Liver (tissue), 9 donors: ENCODE results near the gene RET. TPM values are rescaled to one million over a fixed set of nuclear protein-coding genes. Genes with fewer than 3 reads are reported as not detected.

Source experiments
- DNase-seq: peaks from one replicate; pipeline ENCODE4 v3.0.0-alpha.2; 2017; ENCODE audit warnings: low spot score
- H3K27ac ChIP-seq, 2 donors: one replicate each; pipeline ENCODE4 v1.7.0; 2013; ENCODE audit warnings: inconsistent platforms in 2 of 2, low read length in 2 of 2, control low read depth in 1 of 2, low read depth in 1 of 2, mild to moderate bottlenecking in 1 of 2
- H3K27me3 ChIP-seq, 4 donors: one replicate each; pipeline versions ENCODE4 v1.6.1 to v1.7.0; 2013; ENCODE audit warnings: low read length in 3 of 4, inconsistent platforms in 1 of 4, mild to moderate bottlenecking in 1 of 4, moderate library complexity in 1 of 4; ENCODE audit not compliant: control insufficient read depth in 4 of 4, insufficient read depth in 4 of 4
- H3K36me3 ChIP-seq, 4 donors: one replicate each; pipeline versions ENCODE4 v1.6.1 to v1.7.0; 2013; ENCODE audit warnings: low read length in 3 of 4, mild to moderate bottlenecking in 3 of 4, low read depth in 1 of 4, moderate library complexity in 1 of 4; ENCODE audit not compliant: control insufficient read depth in 4 of 4, insufficient read depth in 3 of 4
- H3K4me1 ChIP-seq, 4 donors: one replicate each; pipeline versions ENCODE4 v1.6.1 to v1.7.0; 2013; ENCODE audit warnings: low read length in 3 of 4, mild to moderate bottlenecking in 3 of 4, moderate library complexity in 1 of 4; ENCODE audit not compliant: control insufficient read depth in 4 of 4, insufficient read depth in 4 of 4
- H3K4me3 ChIP-seq, 3 donors: one replicate each; pipeline versions ENCODE4 v1.6.1 to v1.7.0; 2013; ENCODE audit warnings: low read length in 3 of 3, control low read depth in 1 of 3, low read depth in 1 of 3, mild to moderate bottlenecking in 1 of 3
- H3K9ac ChIP-seq, 2 donors: one replicate each; pipeline ENCODE4 v1.7.0; 2013; ENCODE audit warnings: low read length in 2 of 2, mild to moderate bottlenecking in 2 of 2, moderate library complexity in 2 of 2, control low read depth in 1 of 2, low read depth in 1 of 2
- H3K9me3 ChIP-seq, 4 donors: one replicate each; pipeline versions ENCODE4 v1.6.1 to v1.7.0; 2013; ENCODE audit warnings: low read length in 3 of 4; ENCODE audit not compliant: control insufficient read depth in 4 of 4
- ATF3 ChIP-seq: IDR thresholded peaks from 2 replicates; pipeline ENCODE4 v1.6.1; 2016; ENCODE audit warnings: antibody characterized with exemption
- CTCF ChIP-seq: fragments of 150-350 bp; IDR thresholded peaks from 2 replicates; pipeline ENCODE4 v1.5.1; 2017; ENCODE audit warnings: improper control_type of control experiment, low read depth, low read length; ENCODE audit not compliant: missing input control
- EGR1 ChIP-seq, 2 donors: IDR thresholded peaks; 2 replicates each; pipeline ENCODE4 v1.6.1; 2016 to 2018; ENCODE audit warnings: antibody characterized with exemption in 2 of 2, low read depth in 2 of 2
- FOXA1 ChIP-seq: IDR thresholded peaks from 2 replicates; pipeline ENCODE4 v1.6.1; 2016; ENCODE audit warnings: antibody characterized with exemption
- FOXA2 ChIP-seq: IDR thresholded peaks from 2 replicates; pipeline ENCODE4 v1.6.1; 2016; ENCODE audit warnings: antibody characterized with exemption
- GABPA ChIP-seq, 2 donors: IDR thresholded peaks in 1 of 2; conservative IDR thresholded peaks in 1 of 2; 2 replicates each; pipeline ENCODE4 v1.6.1; 2016; ENCODE audit warnings: antibody characterized with exemption in 2 of 2, mild to moderate bottlenecking in 1 of 2, moderate library complexity in 1 of 2
- HNF4A ChIP-seq, 2 donors: conservative IDR thresholded peaks; 2 replicates each; pipeline ENCODE4 v1.6.1; 2016; ENCODE audit warnings: antibody characterized with exemption in 2 of 2, mild to moderate bottlenecking in 2 of 2
- HNF4G ChIP-seq: IDR thresholded peaks from 2 replicates; pipeline ENCODE4 v1.6.1; 2016; ENCODE audit warnings: antibody characterized with exemption
- JUND ChIP-seq, 2 donors: IDR thresholded peaks; 2 replicates each; pipeline ENCODE4 v1.6.1; 2016; ENCODE audit warnings: antibody characterized with exemption in 2 of 2
- MAX ChIP-seq: IDR thresholded peaks from 2 replicates; pipeline ENCODE4 v1.6.1; 2016; ENCODE audit warnings: antibody characterized with exemption
- NR2F2 ChIP-seq: IDR thresholded peaks from 2 replicates; pipeline ENCODE4 v1.6.1; 2016; ENCODE audit warnings: antibody characterized with exemption
- RAD21 ChIP-seq, 2 donors: IDR thresholded peaks; 2 replicates each; pipeline ENCODE4 v1.6.1; 2016; ENCODE audit warnings: antibody characterized with exemption in 2 of 2, mild to moderate bottlenecking in 2 of 2
- REST ChIP-seq: IDR thresholded peaks from 2 replicates; pipeline ENCODE4 v1.6.1; 2016; ENCODE audit warnings: antibody characterized with exemption, mild to moderate bottlenecking
- RXRA ChIP-seq, 2 donors: IDR thresholded peaks; 2 replicates each; pipeline ENCODE4 v1.6.1; 2017 to 2018; ENCODE audit warnings: antibody characterized with exemption in 2 of 2, mild to moderate bottlenecking in 1 of 2
- SP1 ChIP-seq: IDR thresholded peaks from 2 replicates; pipeline ENCODE4 v1.6.1; 2018; ENCODE audit warnings: antibody characterized with exemption, mild to moderate bottlenecking
- TAF1 ChIP-seq: conservative IDR thresholded peaks from 2 replicates; pipeline ENCODE4 v1.6.1; 2016; ENCODE audit warnings: antibody characterized with exemption, mild to moderate bottlenecking
- YY1 ChIP-seq: IDR thresholded peaks from 2 replicates; pipeline ENCODE4 v1.6.1; 2016; ENCODE audit warnings: antibody characterized with exemption, mild to moderate bottlenecking
- ZBTB33 ChIP-seq: IDR thresholded peaks from 2 replicates; pipeline ENCODE4 v1.6.1; 2016; ENCODE audit warnings: antibody characterized with exemption
- WGBS: extraction: QIAGEN DNeasy Blood & Tissue Kit; methylation state at CpG from one replicate; pipeline ENCODE4 v1.1.7; 2013; 5-methylcytosine and 5-hydroxymethylcytosine counted together
- polyA plus RNA-seq, 2 donors: library from polyadenylated mRNA; stranded (reverse) in 1 of 2; unstranded in 1 of 2; fragments of 200-250 nt in 1 of 2; fragments of >200 nt in 1 of 2; fragmentation: Nextera tagmentation in 1 of 2; extraction: Ambion mirVana in 1 of 2; gene quantifications; one replicate each; pipeline versions ENCODE4 v1.2.1 to v1.2.3, GENCODE V29; 2013 to 2015
- total RNA-seq, 2 donors: library from RNA; depleted of rRNA; stranded (reverse); fragments of >200 nt; gene quantifications; one replicate each; pipeline ENCODE4 v1.2.3, GENCODE V29; 2014
- donor health status: healthy.
- donor health status: healthy.
- donor health status: healthy.
- donor health status: healthy.
- donor health status: healthy.

Gene RET
- total and polyA plus RNA-seq, 4 donors, result 0.09 to 2.5 (median 0.33) TPM; not detected in 1

GRCh38 chr10:43151371-43151770 lies 74.5 kb downstream of the RET start (continued):
- no peak for TF ChIP-seq RAD21 (IDR thresholded peaks at IDR 0.05)
- no peak for TF ChIP-seq TAF1

- no peak for DNase-seq
- H3K36me3 ChIP-seq, result no peaks in the 10 kb centered on the region
- no peaks in the 10 kb centered on the region for H3K4me1 ChIP-seq
- no peak for TF ChIP-seq FOXA2
- no peak for TF ChIP-seq ZBTB33
- no peak for TF ChIP-seq TAF1
- no peak for TF ChIP-seq HNF4G
- TF ChIP-seq GABPA (IDR thresholded peaks at IDR 0.05 in 1 of 2, conservative IDR thresholded peaks at IDR 0.05 in 1 of 2), result no peak
- TF ChIP-seq RXRA (IDR thresholded peaks at IDR 0.05), result no peak
- no peak for TF ChIP-seq NR2F2
- no peak for TF ChIP-seq EGR1 (IDR thresholded peaks at IDR 0.05; ENCODE audit: low read depth in 2 of 2)
- no peak for TF ChIP-seq FOXA1
- no peak for TF ChIP-seq REST
- TF ChIP-seq CTCF, result no peak
- no peak for TF ChIP-seq YY1
- TF ChIP-seq RAD21 (IDR thresholded peaks at IDR 0.05), result no peak
- TF ChIP-seq JUND (IDR thresholded peaks at IDR 0.05), result no peak
- no peak for TF ChIP-seq MAX
- no peak for TF ChIP-seq ATF3
- no peak for TF ChIP-seq HNF4A (conservative IDR thresholded peaks at IDR 0.05)
- no peak for TF ChIP-seq SP1
- H3K4me3 ChIP-seq, result no peak overlapping the region
- WGBS, result 92% methylated on average over 2 of the region's 2 CpGs
- no peak overlapping the region for H3K27ac ChIP-seq
- H3K9me3 ChIP-seq, result no peaks in the 10 kb centered on the region
- H3K9ac ChIP-seq, result no peak overlapping the region
- H3K27me3 ChIP-seq, result no peaks in the 10 kb centered on the region
These were observed 77.0 kb downstream of the RET start for GRCh38 chr10:43153901-43154300.
